Thyroid gland (tissue), 4 donors: ENCODE results near the gene MAD1L1.

Source experiments
- POLR2A ChIP-seq, 2 donors: fragments of 450-650 bp; IDR thresholded peaks; one replicate each; pipeline ENCODE4 v1.6.1; 2017; ENCODE audit warnings: antibody characterized with exemption in 2 of 2, mild to moderate bottlenecking in 2 of 2, moderate library complexity in 1 of 2
- TF ChIP-seq, protein P1 (sequence below), 6 experiments: fragments of 200-600 bp in 3 of 6; fragments of 450-650 bp in 3 of 6; sonication (generic) in 3 of 6; IDR thresholded peaks; one replicate each; pipeline ENCODE4 v1.5.1; 2016 to 2019; ENCODE audit warnings: antibody characterized with exemption in 6 of 6, mild to moderate bottlenecking in 2 of 6, inconsistent platforms in 1 of 6, moderate library complexity in 1 of 6

DNA sequence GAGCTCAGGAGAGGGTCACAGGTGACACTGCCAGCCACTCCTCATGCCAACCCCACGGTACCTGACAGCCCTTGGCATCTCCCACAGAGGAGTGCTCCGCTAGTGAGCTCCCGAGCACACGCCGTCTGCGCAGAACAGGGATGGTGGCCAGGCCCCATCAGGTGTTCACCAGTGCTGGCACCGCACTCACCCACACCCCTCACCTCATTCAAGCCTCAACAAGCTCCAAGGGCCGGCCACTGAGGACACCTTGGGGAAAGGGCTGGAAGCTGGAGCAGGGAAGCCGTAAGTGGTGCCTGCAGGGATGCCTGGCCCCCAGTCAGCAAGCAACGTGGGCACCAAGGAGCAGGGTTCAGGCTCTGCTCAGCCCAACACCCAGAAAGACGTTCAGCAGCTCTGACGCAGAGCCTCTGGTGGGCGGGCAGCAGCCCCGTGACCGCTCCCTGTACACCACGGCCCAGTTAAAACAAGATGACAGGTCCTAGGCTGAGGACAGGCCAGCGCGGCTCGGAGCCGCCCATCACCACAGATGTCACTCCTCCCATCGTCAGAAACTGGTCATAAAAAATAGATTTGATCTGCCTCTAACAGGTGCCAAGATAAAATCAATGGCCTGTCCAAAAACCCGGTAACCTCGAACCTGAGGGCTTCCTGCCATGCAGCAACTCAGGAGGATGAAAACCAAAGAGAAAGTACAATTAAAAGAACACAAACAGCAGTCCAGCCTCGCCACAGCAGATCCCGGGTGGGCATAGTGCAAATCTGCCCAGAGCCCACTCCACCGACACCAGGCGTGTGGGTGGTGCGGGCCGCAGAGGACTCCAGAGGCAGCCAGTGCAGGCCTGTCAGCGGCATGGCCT, 275.9 kb downstream of the MAD1L1 start:
- TF ChIP-seq, protein P1, sequence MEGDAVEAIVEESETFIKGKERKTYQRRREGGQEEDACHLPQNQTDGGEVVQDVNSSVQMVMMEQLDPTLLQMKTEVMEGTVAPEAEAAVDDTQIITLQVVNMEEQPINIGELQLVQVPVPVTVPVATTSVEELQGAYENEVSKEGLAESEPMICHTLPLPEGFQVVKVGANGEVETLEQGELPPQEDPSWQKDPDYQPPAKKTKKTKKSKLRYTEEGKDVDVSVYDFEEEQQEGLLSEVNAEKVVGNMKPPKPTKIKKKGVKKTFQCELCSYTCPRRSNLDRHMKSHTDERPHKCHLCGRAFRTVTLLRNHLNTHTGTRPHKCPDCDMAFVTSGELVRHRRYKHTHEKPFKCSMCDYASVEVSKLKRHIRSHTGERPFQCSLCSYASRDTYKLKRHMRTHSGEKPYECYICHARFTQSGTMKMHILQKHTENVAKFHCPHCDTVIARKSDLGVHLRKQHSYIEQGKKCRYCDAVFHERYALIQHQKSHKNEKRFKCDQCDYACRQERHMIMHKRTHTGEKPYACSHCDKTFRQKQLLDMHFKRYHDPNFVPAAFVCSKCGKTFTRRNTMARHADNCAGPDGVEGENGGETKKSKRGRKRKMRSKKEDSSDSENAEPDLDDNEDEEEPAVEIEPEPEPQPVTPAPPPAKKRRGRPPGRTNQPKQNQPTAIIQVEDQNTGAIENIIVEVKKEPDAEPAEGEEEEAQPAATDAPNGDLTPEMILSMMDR (IDR thresholded peaks at IDR 0.05) = no peak
- TF ChIP-seq POLR2A (IDR thresholded peaks at IDR 0.05) = no peak
